CD1c-positive myeloid dendritic cell (primary cell): ENCODE measurements around the gene ATP2C2.
"Not testable (repeated sequence)": the region's sequence is repeated elsewhere in the genome, so short reads cannot be mapped to it uniquely, and the experiment has no call there.

Experiments
- DNase-seq: peaks from one replicate; pipeline ENCODE4 v3.0.0-alpha.2; 2016; ENCODE audit errors: extremely low spot score

ATP2C2 gene

DNA sequence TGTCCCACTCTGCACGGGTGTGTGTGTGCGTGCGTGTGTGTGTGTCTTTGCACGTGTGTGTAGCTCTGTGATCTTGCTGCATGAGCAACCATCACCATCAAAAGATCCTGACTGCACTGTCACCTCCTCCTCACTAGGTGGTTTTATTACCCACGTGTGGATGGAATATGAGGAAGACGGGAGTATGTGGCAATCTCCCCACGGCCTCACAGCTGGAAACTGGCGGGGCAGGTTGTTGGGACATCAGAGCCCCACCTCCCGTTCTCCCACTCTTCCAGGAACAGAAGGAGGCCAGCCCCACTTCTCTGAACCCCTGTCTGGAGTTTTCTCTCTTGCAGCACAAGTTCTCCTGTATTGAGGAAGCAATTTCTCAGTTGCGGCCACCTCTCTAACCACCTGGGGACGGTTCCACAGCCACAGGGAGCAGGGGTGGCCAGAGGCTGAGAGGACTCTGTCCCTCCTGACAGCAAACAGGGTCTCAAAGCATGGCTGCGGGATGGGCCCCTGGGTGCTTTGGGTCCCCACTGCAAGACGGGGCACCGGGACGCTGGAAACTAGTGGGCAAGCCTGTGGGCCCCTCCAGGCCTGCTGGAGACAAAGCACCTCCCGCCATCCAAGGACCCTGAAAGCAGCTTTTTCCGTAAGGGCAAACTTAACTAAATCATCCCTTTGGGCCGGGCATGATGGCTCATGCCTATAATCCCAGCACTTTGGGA is 27.9 kb upstream of the ATP2C2 start:
- DNase-seq: peak; percentile 40

DNA sequence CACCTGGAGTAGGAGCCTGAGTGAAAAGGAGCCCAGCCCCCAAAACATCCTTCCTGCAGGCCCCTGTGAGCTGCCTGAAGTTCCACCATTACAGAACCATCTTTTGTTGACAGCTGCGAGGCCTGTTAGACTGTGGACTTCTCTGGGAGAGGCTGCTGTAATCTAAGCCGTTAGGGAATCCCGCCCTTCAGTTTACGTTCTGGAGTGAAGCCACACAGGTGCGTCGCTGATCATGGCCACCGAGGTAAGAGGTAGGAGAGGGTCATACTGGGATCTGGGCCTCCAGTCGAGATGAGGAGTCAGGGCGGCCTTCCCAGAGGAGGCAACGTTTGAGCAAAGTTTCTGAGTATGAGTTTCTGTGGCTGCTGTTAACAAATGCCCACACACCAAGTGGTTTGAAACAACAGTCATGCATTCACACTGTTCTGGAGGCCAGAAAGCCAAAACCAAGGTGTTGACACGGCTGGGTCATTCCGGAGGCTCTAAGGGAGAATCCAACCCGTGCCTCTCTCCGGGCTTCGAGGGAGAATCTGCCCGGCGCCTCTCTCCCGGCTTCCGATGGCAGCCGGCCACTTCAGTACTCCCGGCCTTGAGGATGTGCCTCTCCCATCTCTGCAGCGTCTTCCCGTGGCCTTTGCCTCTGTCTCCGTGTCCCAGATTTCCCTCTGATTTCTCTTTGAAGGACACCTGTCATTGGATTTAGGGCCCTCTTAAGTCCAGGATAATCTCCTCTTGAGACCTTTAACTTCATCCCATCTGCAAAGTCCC is 26.6 kb upstream of the ATP2C2 start:
- no peak for DNase-seq

- DNase-seq: not testable (repeated sequence)
These were observed 24.5 kb upstream of the ATP2C2 start for GRCh38 chr16:84343800-84344199.

DNA sequence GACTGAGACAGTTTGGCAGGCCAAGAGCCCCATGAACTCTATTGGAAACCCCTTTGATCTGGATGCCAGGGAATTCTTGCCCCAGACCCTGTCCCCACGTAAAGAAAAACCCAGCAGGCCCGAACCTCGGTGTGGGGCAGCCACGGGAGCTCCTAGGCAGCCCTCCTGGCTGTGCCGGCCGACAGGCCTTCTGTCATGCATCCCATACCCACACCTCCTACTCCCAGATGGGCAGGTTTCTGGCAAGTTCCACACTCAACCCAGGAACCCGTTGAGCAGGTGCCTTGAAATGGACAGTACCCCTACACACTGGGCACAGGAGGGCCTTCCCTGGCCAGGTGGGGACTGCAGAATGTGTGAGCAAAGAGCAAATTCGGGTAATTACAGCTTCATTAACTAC is 23.6 kb upstream of the ATP2C2 start:
- DNase-seq: no peak

DNA sequence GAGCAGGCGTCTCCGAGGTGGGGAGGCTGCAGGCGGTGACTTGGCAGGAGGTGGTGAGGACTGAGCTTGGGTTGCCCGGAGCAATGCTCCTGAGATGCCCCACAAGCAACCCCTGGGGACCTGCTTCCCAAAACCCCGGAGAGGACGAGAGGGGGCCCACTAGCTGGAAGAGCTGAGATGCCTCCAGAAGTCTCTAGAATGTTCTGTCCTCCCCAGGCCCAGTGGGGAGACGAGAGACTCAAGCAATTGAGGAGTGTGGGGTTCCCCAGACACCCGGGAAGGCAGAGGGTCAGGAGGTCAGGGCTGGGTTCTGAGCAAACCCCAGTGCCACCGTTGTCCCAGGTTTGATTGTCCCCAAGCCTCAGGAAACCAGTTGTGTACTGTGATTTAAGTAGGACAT is 21.2 kb upstream of the ATP2C2 start:
- DNase-seq: no peak

DNA sequence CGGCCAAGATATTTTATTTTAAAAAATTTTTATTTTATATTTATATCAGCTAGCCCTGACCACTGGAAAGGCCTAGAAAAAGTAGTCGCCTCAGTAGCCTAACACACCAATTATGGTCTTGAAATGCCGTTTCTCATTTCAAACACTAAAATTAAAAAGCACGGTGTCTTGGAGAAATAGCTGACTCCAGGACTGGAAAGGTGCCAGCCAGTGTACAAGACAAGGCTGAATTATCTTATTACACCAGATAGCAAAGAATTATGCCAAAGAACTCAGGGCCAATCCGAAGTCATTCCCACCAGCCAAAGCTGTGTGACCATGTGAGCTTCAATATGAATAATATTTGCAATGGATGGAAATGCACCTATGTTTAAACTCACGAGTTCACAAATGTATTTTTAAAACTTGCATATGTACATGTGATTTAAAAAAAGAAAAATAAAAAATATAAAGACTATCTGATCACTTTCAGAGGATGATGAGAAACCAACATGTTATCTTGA is 19.9 kb upstream of the ATP2C2 start:
- DNase-seq: no peak

DNA sequence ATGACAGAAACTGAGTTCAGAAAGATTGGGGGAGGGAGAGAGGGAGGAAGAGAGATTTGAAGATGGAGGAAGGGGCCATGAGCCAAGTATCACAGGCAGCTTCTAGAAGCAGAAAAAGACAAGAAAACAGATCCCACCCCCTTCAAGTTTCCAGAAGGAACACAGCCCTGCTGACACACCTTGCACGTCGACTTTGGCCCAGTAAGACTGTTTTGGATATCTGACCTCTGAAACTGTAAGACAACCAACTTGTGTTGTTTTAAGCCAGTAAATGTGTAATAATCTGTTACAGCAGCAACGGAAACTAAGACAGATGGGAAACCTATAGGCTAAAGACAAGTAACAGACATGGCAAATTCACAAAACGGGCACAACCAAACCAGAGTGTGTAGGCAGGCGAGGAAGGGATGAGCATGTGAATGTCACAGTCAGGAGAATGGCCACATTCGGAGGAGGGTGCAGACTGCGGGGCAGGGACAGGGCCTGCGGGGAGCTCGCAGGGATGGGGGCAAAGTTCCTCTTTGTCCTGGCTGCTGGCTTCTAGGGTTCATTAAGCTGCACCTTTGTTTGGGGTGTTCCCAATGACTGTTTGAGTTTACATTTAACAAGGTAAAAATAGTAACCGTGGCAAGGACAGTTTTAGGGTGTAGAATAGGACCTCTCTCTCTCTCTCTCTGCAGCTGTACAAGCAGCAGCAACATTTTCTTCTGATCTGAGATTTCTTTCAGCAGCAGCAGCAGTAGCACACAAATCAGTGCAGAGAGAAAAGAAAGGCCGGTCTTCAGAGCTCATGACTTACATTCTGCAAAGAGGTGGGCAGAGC is 18.3 kb upstream of the ATP2C2 start:
- DNase-seq: no peak

DNA sequence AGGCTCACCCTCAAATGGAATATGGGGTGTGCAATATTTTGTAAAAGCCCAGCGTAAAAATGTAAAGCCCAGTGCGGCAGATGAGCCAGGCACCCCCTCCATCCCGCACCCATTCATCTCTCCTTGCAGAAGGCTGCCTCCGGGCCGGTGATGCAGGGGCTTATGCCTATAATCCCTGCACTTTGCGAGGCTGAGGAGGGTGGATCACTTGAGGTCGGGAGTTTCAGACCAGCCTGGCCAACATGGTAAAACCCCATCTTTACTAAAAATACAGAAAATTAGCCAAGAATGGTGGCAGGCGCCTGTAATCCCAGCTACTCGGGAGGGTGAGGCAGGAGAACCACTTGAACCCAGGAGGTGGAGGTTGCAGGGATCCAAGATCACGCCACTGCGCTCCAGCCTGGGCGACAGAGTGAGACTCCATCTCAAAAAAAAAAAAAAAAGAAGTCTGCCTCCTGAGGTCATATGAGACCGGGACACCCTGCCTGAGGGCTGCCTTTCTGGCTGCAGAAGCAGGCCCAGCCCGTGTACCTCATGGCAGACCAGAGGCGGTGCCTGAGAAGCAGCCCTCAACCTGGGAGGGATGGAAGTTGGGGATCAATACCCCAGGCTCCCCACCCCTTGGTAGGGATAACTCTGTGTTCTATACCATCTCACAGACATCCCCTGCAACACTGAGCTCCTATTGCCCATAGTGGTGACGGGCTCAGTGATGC is 17.5 kb upstream of the ATP2C2 start:
- DNase-seq: no peak

DNA sequence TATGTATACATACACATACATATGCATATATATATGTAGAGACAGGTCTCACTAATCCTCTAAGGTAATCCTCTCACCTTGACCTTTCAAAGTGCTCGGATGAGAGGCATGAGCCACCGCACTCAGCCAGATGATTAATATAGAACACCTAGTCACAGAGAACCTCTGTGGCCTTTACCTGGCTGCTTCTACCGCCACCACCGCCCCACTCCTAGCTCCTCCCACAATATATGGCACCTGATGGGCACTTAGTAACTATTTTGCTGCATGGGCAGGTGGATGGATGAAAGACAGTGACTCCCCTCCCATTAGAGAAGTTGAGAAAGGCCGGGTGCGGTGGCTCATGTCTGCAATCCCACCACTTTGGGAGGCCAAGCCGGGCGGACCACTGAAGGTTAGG is 16.7 kb upstream of the ATP2C2 start:
- no peak for DNase-seq

DNA sequence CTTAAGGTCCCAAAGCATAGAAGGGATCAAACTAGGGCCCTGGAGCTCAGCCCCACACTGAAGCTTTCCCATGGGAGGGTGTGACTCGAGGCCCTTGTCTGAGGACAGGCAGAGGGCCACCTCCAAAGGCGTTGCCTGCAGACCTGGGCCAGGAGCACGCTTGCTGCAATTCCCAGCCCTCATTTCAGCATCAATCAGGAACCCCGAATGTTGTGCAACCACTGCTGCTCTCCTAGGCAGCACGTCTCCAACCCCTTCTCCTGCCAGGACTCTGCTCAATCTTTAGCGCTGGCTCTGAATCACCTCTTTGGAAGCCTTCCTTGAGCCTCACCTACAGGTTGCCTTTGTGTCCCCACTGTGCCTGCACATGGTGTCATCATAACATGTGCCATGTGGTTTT is 14.0 kb upstream of the ATP2C2 start:
- no peak for DNase-seq

- DNase-seq: no peak
These were observed 13.2 kb upstream of the ATP2C2 start for GRCh38 chr16:84355149-84355548.

DNA sequence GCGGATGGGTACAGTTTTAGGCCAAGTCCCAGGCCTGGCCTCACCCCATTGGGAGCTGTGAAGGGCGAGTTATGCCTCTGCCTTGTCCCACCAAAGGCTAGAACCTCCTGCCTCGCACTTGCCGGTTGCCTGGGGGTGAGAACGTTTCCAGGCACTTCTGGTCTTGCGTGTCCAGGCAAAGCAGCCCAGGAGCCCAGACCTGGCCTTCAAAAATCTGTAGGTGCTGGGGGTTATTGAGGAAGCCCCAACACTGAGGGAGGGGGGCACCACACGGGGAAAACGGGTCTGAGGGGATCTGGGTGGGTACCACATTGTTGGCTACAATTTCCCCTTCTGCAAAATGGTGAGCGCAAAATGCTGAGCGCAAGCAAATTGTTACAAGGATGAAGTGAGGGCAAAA is 12.2 kb upstream of the ATP2C2 start:
- no peak for DNase-seq

DNA sequence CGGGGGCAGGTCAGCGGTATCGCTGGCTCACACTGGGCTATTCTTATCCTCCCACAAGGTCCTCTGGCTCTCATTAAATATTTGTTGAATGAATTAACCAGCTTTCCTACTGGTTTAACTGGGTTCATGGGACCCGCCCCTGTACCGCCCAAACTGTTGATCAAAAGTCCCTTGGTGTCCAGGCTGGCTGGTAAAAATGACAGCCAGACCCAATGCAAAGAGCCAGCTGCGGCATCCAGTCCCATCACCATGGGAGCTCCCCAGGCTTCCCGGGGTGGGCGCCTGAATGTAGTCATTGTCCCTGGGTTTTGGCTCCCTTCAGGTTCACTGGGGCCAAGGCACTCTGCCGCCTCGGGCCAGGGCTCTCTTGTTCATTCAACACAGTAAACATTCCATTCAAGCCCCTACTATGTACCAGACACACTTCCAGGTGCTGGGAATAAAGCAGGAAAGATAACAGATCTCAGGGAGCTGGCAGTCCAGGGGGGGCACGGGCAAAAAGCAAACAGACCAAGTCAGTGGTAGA is 11.7 kb upstream of the ATP2C2 start:
- DNase-seq: no peak

DNA sequence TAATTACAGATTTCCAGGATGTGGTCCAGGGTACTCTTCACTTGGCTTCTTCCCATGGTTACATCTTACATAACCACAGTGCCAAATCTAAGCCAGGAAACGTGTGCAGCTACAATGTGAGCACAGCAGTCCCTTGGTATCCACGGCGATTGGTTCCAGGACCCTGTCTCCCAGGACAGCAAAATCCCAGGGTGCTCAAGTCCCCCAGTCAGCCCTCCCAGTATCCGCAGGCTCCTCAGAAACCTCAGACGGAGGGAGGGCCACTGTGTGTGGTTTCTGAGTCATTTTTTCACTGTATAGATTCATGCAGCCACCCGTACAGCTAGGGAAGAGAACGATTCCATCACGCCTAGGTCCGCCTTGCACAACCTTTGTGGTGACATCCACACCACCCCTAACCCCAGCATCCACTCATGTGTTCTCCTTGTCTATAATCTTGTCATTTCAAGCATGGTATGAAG is 11.1 kb upstream of the ATP2C2 start:
- peak; percentile 45 for DNase-seq

GRCh38 chr16:84358601-84359295 is 9.6 kb upstream of the ATP2C2 start:
- no peak for DNase-seq

DNA sequence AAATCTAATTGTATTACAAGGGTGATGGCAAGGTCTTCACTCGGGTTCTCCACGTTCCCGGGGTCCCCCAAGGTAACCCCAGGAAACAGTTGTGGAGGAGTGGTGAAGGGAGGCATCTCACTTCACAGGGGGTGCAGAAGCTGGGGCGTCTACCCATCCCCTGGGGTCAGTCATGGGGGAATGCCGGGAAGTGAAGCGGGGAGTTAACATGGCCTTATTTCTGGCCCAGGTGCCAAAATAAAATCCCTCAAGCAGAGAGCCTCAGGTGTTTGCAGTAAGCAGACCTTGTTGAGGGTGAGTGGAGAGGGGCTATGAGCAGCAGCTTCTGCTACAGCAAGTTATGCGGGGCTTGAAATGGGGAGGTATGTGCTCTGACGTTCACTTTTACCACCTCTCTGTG is 9.0 kb upstream of the ATP2C2 start:
- no peak for DNase-seq

DNA sequence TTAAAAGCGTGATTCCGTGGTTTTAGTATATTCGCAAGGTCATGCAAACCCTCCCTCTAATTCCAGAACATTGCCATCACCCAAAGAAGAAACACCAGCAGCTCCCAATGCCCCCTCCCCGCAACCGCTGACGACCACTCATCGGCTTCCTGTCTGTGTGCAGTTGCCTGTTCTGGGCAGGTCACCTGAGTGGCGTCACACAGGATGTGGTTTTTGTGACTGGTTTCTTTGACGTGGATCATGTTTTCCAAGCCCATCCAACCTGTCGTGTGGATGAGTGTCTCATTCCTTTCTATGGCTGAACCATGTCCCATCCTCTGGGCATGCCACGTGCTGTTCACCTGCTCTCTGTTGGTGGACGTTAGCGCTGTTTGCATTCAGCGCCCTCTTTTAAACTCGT is 8.2 kb upstream of the ATP2C2 start:
- DNase-seq: no peak

DNA sequence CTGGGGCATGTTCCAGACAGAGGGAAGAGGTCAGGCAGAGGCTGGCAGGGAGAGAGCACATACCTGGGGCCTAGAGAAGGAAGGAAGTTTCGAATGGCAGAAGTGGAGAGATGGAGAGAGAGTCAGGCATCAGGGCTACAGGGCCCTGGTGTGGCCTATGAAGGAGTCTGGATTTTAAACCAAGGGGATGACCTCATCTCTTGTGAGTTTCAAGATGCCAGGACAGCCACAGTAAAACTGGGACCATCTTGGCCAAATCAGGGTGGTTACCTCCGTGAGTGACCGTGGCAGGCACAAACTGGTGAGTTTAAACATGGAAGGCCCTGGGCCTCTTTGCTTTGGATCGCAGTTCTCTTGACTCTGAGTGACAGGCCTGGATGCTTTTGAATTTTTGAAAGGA is 7.6 kb upstream of the ATP2C2 start:
- DNase-seq: no peak

GRCh38 chr16:84361546-84361945 is 6.8 kb upstream of the ATP2C2 start:
- no peak for DNase-seq

- DNase-seq: no peak
These were observed 5.8 kb upstream of the ATP2C2 start for GRCh38 chr16:84362471-84362941.

- DNase-seq: no peak
These were observed 2.1 kb upstream of the ATP2C2 start for GRCh38 chr16:84366208-84366607.
